GM19452 (cell line): ENCODE data around the gene PLLP.
"Not testable (repeated sequence)": the region's sequence is repeated elsewhere in the genome, so short reads cannot be mapped to it uniquely, and the experiment has no call there.

Source experiments
- ATAC-seq: cut with Tn5 transposase; IDR thresholded peaks from one replicate; pipeline ENCODE4 v1.9.1; 2021; ENCODE audit not compliant: unreplicated experiment

PLLP gene

GRCh38 chr16:57303021-57303909 is 18.8 kb upstream of the PLLP start:
- no peak for ATAC-seq

GRCh38 chr16:57301126-57301817 is 16.8 kb upstream of the PLLP start:
- no peak for ATAC-seq

- peak; percentile 85 for ATAC-seq
These were observed 16.1 kb upstream of the PLLP start for GRCh38 chr16:57300387-57301125.

DNA sequence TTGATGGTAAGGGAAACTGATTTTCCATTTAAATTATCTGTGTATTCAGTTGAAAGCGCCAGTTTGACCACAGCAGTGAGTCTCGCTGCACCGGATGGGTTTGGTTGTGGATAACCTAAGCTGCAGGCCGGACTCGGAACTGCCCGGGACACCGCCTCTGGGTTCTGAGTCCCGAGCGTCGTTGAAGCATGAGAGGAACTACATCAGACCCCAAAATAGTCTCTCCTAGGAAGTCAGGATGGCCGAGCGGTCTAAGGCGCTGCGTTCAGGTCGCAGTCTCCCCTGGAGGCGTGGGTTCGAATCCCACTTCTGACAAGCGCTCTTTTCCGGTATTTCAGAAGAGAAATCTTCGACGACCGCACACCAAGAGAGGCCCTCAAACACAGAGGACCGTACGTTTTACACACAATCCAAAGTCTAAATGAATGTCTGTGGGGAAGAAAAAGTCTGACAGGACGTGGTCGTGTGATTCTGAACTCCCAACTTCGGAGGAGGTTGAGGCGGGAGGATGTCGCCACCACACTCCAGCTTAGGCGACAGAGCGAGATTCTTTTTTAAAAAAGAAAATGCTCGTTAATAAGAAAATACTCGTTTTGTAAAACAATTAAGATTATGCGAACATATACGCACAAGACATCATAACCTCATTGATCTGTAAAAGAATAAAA is 15.4 kb upstream of the PLLP start:
- peak; percentile 55 for ATAC-seq

DNA sequence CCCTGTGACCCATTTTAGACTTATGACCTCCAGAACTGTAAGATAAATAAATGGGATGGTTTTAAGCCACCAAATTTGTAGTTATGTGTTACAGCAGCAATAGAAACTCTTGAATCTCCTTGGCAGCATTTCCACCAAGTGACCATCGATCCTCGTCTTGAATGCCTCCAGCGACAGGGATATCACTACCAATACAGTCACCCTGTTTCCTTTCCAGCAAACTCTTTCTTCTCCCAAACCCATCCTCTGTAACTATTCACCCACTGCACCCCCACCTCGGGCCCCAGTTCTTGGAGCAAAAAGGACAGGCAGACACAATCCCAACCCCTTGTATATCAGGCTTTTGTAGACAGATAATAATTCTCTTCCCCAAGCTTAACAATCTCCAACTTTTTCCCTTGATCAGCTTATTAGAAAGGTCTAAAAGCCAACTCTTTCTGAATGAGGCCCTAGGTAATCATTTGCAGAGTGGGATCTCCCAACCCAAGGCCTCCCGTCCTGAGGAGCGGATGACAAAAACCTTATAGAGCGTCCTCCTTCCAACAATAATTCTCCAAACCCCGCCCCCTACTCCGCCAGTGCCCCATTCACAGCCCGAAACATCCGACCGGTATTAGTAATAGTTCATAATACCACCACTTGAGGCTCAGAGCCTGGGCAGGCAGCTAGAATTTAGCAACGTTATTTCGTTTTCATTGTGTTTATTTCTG is 14.7 kb upstream of the PLLP start:
- ATAC-seq, result peak; percentile 26

DNA sequence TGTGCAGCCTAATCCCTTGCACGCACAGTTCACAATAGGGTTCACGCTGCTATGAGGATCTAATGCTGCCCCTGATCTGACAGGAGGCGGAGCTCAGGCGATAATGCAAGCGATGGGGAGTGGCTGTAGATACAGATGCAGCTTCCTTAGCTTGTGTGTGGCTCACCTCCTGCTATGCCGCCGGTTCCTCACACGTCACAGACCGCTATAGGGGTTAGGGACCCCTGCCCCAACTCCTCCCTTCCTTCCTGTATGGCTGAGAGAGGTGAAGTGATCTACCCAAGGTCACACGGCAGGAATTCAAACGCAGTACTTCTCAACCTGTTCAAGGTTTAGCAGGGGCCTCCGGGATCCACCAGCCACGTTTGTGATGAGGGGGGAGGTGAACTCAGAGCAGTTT is 13.4 kb upstream of the PLLP start:
- no peak for ATAC-seq

DNA sequence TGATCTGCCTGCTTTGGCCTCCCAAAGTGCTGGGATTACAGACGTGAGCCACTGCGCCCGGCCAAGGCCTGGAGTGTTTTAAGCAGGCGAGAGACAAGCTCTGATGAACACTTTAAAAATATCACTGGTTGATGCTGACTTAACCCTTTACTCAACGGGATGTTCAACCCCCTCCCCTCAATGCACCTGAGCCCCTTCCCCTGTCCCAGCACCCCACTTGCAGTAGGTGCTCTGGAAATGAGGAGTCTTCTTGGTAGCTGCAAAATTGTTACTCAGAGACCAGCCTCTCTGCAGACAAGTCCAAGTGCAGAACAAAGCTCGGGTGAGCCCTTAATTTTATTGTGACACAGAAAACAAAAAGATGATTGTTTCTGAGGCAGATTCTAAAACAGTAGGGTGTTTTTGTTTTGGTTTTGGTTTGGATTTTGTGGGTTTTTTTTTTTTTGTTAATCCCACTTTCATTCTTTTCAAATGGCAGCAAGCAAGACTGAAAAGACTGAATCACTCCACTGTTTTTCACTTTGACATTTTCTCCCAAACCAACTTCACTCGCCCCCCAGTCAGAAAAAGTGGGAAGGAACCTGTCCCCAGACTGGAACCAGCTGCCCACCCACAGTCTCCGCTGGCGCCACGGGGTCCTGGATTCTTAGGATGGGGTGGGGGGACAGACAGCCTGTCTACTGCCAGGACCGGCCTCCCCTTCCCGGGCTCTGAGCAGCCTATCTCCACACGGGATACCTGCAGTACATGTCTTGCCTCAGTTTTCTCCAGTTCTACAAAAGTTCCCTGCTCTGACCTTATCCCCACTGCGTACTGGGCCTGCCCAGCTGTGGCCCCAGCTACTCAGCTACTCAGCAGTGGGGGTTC is 5.2 kb upstream of the PLLP start:
- ATAC-seq, result no peak

- no peak for ATAC-seq
These were observed 907 bp upstream of the PLLP start for GRCh38 chr16:57285379-57285778.

- ATAC-seq, result no peak
These were observed 486 bp upstream of the PLLP start for GRCh38 chr16:57284952-57285363.

DNA sequence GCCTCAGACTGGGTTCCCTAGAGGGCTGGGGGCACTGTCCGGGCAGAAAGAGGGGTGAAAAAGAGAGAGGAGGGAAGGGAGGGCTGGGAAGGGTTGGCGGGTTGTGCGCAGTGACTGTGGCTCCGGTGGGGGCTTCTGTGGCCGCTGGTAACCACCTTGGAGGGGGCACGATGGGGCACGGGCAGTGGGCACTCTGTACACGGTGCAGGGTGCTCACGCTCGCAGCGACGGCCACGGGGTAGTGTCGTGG is 588 bp downstream of the PLLP start:
- ATAC-seq, result no peak

DNA sequence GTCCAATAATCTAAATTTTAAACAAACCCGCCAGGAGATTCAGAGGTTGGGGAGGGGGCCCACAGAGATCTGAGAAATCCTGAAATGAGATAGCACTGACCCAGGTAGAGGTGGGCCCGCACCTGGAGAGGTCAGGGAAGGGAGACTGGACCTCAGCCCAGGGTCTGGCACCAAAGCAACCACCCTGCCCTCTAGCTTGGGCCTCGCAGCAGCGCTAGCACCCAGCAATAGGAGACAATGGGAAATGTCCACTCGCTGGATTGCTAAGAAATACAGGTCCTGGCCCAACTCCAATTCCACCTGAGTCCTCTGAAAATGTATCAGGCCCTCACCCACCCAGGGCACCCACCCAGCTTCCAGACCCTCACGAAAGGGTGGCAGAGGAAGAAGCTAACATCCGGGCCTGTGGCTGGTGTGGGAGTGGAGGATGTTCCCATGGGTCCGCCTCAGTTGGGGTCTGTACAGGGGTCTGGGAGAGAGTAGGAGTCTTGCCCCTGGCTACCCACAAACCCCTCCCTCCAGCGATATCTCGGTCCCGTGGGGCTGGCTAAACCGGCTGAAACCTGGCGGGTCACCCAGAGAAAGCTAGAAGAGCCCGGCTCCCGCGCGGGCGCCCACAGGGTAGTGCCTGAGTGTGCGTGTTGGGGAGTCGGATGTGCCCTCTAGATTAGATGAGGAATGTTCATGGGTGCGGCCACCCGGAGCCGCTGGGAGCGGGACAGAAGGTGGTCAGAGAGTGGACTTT is 1.1 kb downstream of the PLLP start:
- no peak for ATAC-seq

GRCh38 chr16:57282510-57283213 is 1.8 kb downstream of the PLLP start:
- ATAC-seq, result no peak

- ATAC-seq, result no peak
These were observed 2.7 kb downstream of the PLLP start for GRCh38 chr16:57281791-57282190.

DNA sequence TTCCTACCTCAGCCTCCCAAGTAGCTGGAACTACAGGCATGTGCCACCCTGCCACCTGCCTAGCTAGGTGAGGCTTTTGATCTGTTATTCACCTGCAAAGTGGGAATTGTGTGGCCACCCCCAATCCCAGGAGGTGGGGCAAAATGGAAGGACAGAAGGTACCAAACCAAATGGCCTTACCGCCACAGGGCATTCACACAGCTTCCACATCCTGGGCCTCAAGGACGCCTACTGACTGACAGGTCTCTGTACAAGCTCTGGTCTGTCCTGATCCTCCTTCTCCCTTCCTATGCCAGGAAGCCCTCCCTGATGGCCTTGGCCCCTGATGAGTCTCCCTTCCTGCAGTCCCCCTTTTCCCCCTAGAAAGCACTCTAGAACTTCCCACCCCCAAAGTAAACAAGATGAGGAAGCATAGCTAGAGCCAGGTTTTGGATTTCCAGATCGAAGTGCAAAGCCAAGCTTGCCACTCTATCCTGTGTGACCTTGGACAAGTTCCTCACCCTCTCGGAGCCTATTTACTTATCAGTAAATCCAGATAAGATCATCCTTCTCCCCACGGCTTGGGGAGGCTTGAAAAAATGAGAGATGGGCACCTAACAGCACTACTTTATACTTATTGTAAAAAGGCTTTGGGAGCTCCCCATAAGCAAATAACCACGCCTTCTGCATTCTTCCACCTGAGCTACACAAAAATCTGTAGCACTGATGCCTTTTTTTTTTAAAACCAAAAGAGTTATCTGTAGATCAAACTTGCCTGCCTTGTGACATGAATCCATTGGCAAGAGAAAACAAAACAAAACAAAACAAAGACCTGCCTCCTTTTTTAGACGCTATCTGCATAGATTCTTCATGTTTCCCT is 4.5 kb downstream of the PLLP start:
- ATAC-seq, result no peak

- ATAC-seq, result no peak
These were observed 6.0 kb downstream of the PLLP start for GRCh38 chr16:57278494-57278893.

DNA sequence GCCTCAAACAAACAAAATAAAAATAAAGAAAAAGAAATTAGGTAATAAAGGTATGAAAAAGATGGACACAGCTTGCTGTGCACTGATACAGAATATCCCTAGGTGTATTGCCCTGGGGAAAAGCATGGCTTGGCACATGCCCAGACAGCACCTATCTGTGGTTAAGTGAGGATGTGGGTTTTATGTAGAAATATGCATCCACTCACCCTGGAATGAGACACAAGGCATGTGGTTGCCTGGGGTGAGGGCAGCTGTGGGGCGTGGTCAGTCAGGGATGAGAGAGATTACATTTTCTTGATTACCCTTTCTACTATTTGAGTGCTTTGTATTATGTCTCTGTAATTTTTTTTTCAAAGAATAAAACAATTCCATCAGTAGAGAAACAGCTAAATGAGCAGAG is 6.9 kb downstream of the PLLP start:
- ATAC-seq, result peak; percentile 61

- ATAC-seq, result no peak
These were observed 7.9 kb downstream of the PLLP start for GRCh38 chr16:57276596-57276995.

DNA sequence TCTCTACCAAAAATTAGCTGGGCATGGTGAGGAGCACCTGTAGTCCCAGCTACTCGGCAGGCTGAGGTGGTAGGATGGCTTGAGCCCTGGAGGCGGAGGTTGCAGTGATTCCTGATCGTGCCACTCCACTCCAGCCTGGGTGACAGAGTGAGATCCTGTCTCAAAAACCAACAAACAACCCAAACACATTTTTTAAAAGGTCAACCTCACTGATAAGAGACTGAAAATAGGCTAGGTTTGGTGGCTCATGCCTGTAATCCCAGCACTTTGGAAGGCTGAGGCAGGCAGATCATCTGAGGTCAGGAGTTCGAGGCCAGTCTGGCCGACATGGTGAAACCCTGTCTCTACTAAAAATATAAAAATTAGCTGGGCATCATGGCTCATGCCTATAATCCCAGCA is 8.5 kb downstream of the PLLP start:
- not testable (repeated sequence) for ATAC-seq
